Liver (tissue), 9 donors: ENCODE results near the gene NRG3. TPM values are rescaled to one million over a fixed set of nuclear protein-coding genes. Genes with fewer than 3 reads are reported as not detected.

Source experiments
- DNase-seq: peaks from one replicate; pipeline ENCODE4 v3.0.0-alpha.2; 2017; ENCODE audit warnings: low spot score
- H3K27ac ChIP-seq, 2 donors: one replicate each; pipeline ENCODE4 v1.7.0; 2013; ENCODE audit warnings: inconsistent platforms in 2 of 2, low read length in 2 of 2, control low read depth in 1 of 2, low read depth in 1 of 2, mild to moderate bottlenecking in 1 of 2
- H3K27me3 ChIP-seq, 4 donors: one replicate each; pipeline versions ENCODE4 v1.6.1 to v1.7.0; 2013; ENCODE audit warnings: low read length in 3 of 4, inconsistent platforms in 1 of 4, mild to moderate bottlenecking in 1 of 4, moderate library complexity in 1 of 4; ENCODE audit not compliant: control insufficient read depth in 4 of 4, insufficient read depth in 4 of 4
- H3K36me3 ChIP-seq, 4 donors: one replicate each; pipeline versions ENCODE4 v1.6.1 to v1.7.0; 2013; ENCODE audit warnings: low read length in 3 of 4, mild to moderate bottlenecking in 3 of 4, low read depth in 1 of 4, moderate library complexity in 1 of 4; ENCODE audit not compliant: control insufficient read depth in 4 of 4, insufficient read depth in 3 of 4
- H3K4me1 ChIP-seq, 4 donors: one replicate each; pipeline versions ENCODE4 v1.6.1 to v1.7.0; 2013; ENCODE audit warnings: low read length in 3 of 4, mild to moderate bottlenecking in 3 of 4, moderate library complexity in 1 of 4; ENCODE audit not compliant: control insufficient read depth in 4 of 4, insufficient read depth in 4 of 4
- H3K4me3 ChIP-seq, 3 donors: one replicate each; pipeline versions ENCODE4 v1.6.1 to v1.7.0; 2013; ENCODE audit warnings: low read length in 3 of 3, control low read depth in 1 of 3, low read depth in 1 of 3, mild to moderate bottlenecking in 1 of 3
- H3K9ac ChIP-seq, 2 donors: one replicate each; pipeline ENCODE4 v1.7.0; 2013; ENCODE audit warnings: low read length in 2 of 2, mild to moderate bottlenecking in 2 of 2, moderate library complexity in 2 of 2, control low read depth in 1 of 2, low read depth in 1 of 2
- H3K9me3 ChIP-seq, 4 donors: one replicate each; pipeline versions ENCODE4 v1.6.1 to v1.7.0; 2013; ENCODE audit warnings: low read length in 3 of 4; ENCODE audit not compliant: control insufficient read depth in 4 of 4
- CTCF ChIP-seq: fragments of 150-350 bp; IDR thresholded peaks from 2 replicates; pipeline ENCODE4 v1.5.1; 2017; ENCODE audit warnings: improper control_type of control experiment, low read depth, low read length; ENCODE audit not compliant: missing input control
- EGR1 ChIP-seq, 2 donors: IDR thresholded peaks; 2 replicates each; pipeline ENCODE4 v1.6.1; 2016 to 2018; ENCODE audit warnings: antibody characterized with exemption in 2 of 2, low read depth in 2 of 2
- FOXA1 ChIP-seq: IDR thresholded peaks from 2 replicates; pipeline ENCODE4 v1.6.1; 2016; ENCODE audit warnings: antibody characterized with exemption
- FOXA2 ChIP-seq: IDR thresholded peaks from 2 replicates; pipeline ENCODE4 v1.6.1; 2016; ENCODE audit warnings: antibody characterized with exemption
- GABPA ChIP-seq, 2 donors: IDR thresholded peaks in 1 of 2; conservative IDR thresholded peaks in 1 of 2; 2 replicates each; pipeline ENCODE4 v1.6.1; 2016; ENCODE audit warnings: antibody characterized with exemption in 2 of 2, mild to moderate bottlenecking in 1 of 2, moderate library complexity in 1 of 2
- HNF4A ChIP-seq, 2 donors: conservative IDR thresholded peaks; 2 replicates each; pipeline ENCODE4 v1.6.1; 2016; ENCODE audit warnings: antibody characterized with exemption in 2 of 2, mild to moderate bottlenecking in 2 of 2
- HNF4G ChIP-seq: IDR thresholded peaks from 2 replicates; pipeline ENCODE4 v1.6.1; 2016; ENCODE audit warnings: antibody characterized with exemption
- JUND ChIP-seq, 2 donors: IDR thresholded peaks; 2 replicates each; pipeline ENCODE4 v1.6.1; 2016; ENCODE audit warnings: antibody characterized with exemption in 2 of 2
- MAX ChIP-seq: IDR thresholded peaks from 2 replicates; pipeline ENCODE4 v1.6.1; 2016; ENCODE audit warnings: antibody characterized with exemption
- NR2F2 ChIP-seq: IDR thresholded peaks from 2 replicates; pipeline ENCODE4 v1.6.1; 2016; ENCODE audit warnings: antibody characterized with exemption
- RAD21 ChIP-seq, 2 donors: IDR thresholded peaks; 2 replicates each; pipeline ENCODE4 v1.6.1; 2016; ENCODE audit warnings: antibody characterized with exemption in 2 of 2, mild to moderate bottlenecking in 2 of 2
- RXRA ChIP-seq, 2 donors: IDR thresholded peaks; 2 replicates each; pipeline ENCODE4 v1.6.1; 2017 to 2018; ENCODE audit warnings: antibody characterized with exemption in 2 of 2, mild to moderate bottlenecking in 1 of 2
- SP1 ChIP-seq: IDR thresholded peaks from 2 replicates; pipeline ENCODE4 v1.6.1; 2018; ENCODE audit warnings: antibody characterized with exemption, mild to moderate bottlenecking
- TAF1 ChIP-seq: conservative IDR thresholded peaks from 2 replicates; pipeline ENCODE4 v1.6.1; 2016; ENCODE audit warnings: antibody characterized with exemption, mild to moderate bottlenecking
- YY1 ChIP-seq: IDR thresholded peaks from 2 replicates; pipeline ENCODE4 v1.6.1; 2016; ENCODE audit warnings: antibody characterized with exemption, mild to moderate bottlenecking
- ZBTB33 ChIP-seq: IDR thresholded peaks from 2 replicates; pipeline ENCODE4 v1.6.1; 2016; ENCODE audit warnings: antibody characterized with exemption
- WGBS: extraction: QIAGEN DNeasy Blood & Tissue Kit; methylation state at CpG from one replicate; pipeline ENCODE4 v1.1.7; 2013; 5-methylcytosine and 5-hydroxymethylcytosine counted together
- polyA plus RNA-seq, 2 donors: library from polyadenylated mRNA; stranded (reverse) in 1 of 2; unstranded in 1 of 2; fragments of 200-250 nt in 1 of 2; fragments of >200 nt in 1 of 2; fragmentation: Nextera tagmentation in 1 of 2; extraction: Ambion mirVana in 1 of 2; gene quantifications; one replicate each; pipeline versions ENCODE4 v1.2.1 to v1.2.3, GENCODE V29; 2013 to 2015
- total RNA-seq, 2 donors: library from RNA; depleted of rRNA; stranded (reverse); fragments of >200 nt; gene quantifications; one replicate each; pipeline ENCODE4 v1.2.3, GENCODE V29; 2014
- TF ChIP-seq, protein P1 (sequence below): IDR thresholded peaks from 2 replicates; pipeline ENCODE4 v1.6.1; 2016; ENCODE audit warnings: antibody characterized with exemption, mild to moderate bottlenecking
- TF ChIP-seq, protein P2 (sequence below): IDR thresholded peaks from 2 replicates; pipeline ENCODE4 v1.6.1; 2016; ENCODE audit warnings: antibody characterized with exemption
- donor health status: healthy.
- donor health status: healthy.
- donor health status: healthy.
- donor health status: healthy.
- donor health status: healthy.

The NRG3 gene
- total and polyA plus RNA-seq, 4 donors: 0.24 to 3.7 (median 0.38) TPM

DNA sequence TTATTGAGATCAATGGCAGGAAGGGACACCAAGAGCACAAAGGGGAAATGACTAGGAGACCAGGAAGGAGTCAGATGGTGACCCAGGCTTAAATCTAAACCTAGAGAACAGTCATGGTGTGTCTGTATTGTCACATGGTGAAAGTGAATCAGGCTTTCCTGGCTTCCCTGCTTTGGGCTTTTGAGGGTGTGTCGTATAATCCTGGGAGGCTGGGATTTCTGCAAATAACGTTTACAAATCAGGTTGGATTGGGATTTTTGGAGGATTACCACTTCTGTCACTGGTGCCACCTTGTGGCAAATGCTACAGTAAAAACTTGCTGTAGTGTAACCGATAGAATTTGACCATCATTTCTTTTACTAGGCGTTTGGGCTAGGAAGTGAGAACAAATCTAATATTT, 502.6 kb downstream of the NRG3 start:
- no peak for DNase-seq
- Histone ChIP-seq H3K27ac (no peak overlapping the region), H3K4me1 (no peaks in the 10 kb centered on the region), H3K9me3 (no peaks in the 10 kb centered on the region), H3K36me3 (no peaks in the 10 kb centered on the region), H3K9ac (no peak overlapping the region), H3K4me3 (no peak overlapping the region), H3K27me3 (no peaks in the 10 kb centered on the region)
- TF ChIP-seq RXRA (IDR thresholded peaks at IDR 0.05): no peak
- TF ChIP-seq RAD21 (IDR thresholded peaks at IDR 0.05): peak; percentile 66 to 70
- no peak for TF ChIP-seq GABPA (IDR thresholded peaks at IDR 0.05 in 1 of 2, conservative IDR thresholded peaks at IDR 0.05 in 1 of 2)
- peak; percentile 29 for TF ChIP-seq CTCF
- no peak for TF ChIP-seq YY1
- TF ChIP-seq ZBTB33: no peak
- no peak for TF ChIP-seq HNF4A (conservative IDR thresholded peaks at IDR 0.05)
- 19% methylated on average over 4 of the region's 4 CpGs for WGBS

DNA sequence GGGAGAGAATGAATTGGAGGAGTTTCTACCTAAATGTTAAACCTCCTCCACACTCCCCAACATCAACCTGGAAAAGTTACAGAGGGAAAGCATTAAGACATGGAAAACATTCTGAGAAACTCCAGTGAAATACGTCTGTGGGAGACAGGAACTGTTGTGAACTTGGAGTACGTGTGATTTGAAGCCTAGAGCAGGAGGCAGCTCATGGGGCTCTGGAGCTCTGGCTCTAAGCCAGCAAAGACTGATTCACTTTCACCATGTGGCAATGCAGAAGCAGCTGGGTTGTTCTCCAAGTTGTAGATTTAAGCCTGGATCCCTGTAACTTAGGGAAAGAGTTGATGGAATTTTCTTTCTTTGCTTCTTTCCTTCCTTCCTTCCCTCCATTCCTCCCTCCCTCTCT, 503.2 kb downstream of the NRG3 start:
- no peaks in the 10 kb centered on the region for H3K36me3 ChIP-seq
- 41% methylated on average over 2 of the region's 2 CpGs for WGBS
- no peaks in the 10 kb centered on the region for H3K9me3 ChIP-seq
- no peak overlapping the region for H3K27ac ChIP-seq
- DNase-seq: no peak
- TF ChIP-seq ZBTB33 (no peak), RAD21 (IDR thresholded peaks at IDR 0.05) (no peak), FOXA1 (no peak), GABPA (IDR thresholded peaks at IDR 0.05 in 1 of 2, conservative IDR thresholded peaks at IDR 0.05 in 1 of 2) (no peak), CTCF (no peak), EGR1 (IDR thresholded peaks at IDR 0.05; ENCODE audit: low read depth in 2 of 2) (no peak), JUND (IDR thresholded peaks at IDR 0.05) (no peak), FOXA2 (no peak), TAF1 (no peak), RXRA (IDR thresholded peaks at IDR 0.05) (no peak), SP1 (no peak), YY1 (no peak), NR2F2 (no peak), HNF4A (conservative IDR thresholded peaks at IDR 0.05) (no peak), MAX (no peak), HNF4G (no peak)
- TF ChIP-seq, protein P1, sequence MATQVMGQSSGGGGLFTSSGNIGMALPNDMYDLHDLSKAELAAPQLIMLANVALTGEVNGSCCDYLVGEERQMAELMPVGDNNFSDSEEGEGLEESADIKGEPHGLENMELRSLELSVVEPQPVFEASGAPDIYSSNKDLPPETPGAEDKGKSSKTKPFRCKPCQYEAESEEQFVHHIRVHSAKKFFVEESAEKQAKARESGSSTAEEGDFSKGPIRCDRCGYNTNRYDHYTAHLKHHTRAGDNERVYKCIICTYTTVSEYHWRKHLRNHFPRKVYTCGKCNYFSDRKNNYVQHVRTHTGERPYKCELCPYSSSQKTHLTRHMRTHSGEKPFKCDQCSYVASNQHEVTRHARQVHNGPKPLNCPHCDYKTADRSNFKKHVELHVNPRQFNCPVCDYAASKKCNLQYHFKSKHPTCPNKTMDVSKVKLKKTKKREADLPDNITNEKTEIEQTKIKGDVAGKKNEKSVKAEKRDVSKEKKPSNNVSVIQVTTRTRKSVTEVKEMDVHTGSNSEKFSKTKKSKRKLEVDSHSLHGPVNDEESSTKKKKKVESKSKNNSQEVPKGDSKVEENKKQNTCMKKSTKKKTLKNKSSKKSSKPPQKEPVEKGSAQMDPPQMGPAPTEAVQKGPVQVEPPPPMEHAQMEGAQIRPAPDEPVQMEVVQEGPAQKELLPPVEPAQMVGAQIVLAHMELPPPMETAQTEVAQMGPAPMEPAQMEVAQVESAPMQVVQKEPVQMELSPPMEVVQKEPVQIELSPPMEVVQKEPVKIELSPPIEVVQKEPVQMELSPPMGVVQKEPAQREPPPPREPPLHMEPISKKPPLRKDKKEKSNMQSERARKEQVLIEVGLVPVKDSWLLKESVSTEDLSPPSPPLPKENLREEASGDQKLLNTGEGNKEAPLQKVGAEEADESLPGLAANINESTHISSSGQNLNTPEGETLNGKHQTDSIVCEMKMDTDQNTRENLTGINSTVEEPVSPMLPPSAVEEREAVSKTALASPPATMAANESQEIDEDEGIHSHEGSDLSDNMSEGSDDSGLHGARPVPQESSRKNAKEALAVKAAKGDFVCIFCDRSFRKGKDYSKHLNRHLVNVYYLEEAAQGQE: no peak
- TF ChIP-seq, protein P2, sequence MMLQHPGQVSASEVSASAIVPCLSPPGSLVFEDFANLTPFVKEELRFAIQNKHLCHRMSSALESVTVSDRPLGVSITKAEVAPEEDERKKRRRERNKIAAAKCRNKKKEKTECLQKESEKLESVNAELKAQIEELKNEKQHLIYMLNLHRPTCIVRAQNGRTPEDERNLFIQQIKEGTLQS: no peak
- H3K4me3 ChIP-seq: no peak overlapping the region
- no peaks in the 10 kb centered on the region for H3K4me1 ChIP-seq
- H3K9ac ChIP-seq: no peak overlapping the region
- H3K27me3 ChIP-seq: no peaks in the 10 kb centered on the region
